H1 (cell line): ENCODE measurements around the gene JPH3. TPM values are rescaled to one million over a fixed set of nuclear protein-coding genes. Genes with fewer than 3 reads are reported as not detected.

Experiments
- CBX5 ChIP-seq: fragments of 300-800, 300-1000 bp; sonication (generic); IDR thresholded peaks from 2 replicates; pipeline ENCODE4 v1.7.1; 2016; ENCODE audit warnings: antibody characterized with exemption, low read length, low read depth
- polyA plus RNA-seq, 7 experiments: library from polyadenylated mRNA; depleted of rRNA in 3 of 7; stranded (reverse) in 5 of 7; unstranded in 2 of 7; fragments of >200 nt in 5 of 7; fragments of 200-250 nt in 2 of 7; gene quantifications; 1 replicate in 5 of 7; 2 replicates in 1 of 7; 4 replicates in 1 of 7; pipeline versions ENCODE4 v1.2.1 to v1.2.3, GENCODE V29; 2011 to 2013; ENCODE audit warnings: missing spikeins in 2 of 7, mixed read lengths in 2 of 7
- total RNA-seq: library from RNA; stranded (reverse); fragmentation: NEBNext Ultra II Directional; extraction: Animal tissue kit (Norgen Biotek cat#: 25700); gene quantifications from 2 replicates; pipeline ENCODE4 v1.2.1, GENCODE V29; 2021

The JPH3 gene
- total and polyA plus RNA-seq, 2 of the 8 experiments (the other 6 are each of a cell fraction or from before 2014, with no cell fraction given) = 10.3 to 28.3 TPM

- no peak for TF ChIP-seq CBX5
Measured at GRCh38 chr16:87671715-87672270, 69.5 kb downstream of the JPH3 start (continued).
